SK-N-SH (cell line): ENCODE results near the gene SHISAL1. TPM values are rescaled to one million over a fixed set of nuclear protein-coding genes. Genes with fewer than 3 reads are reported as not detected.

Source experiments
- CTCF ChIA-PET: fragments of 300-600, 350-600 bp; formaldehyde crosslinking; extraction: SDS; loops from one replicate; lab custom pipeline; 2021; lab: Yijun Ruan, JAX
- POLR2A ChIA-PET: fragments of 350-600 bp; sonication (Branson Sonifier 250); formaldehyde crosslinking; extraction: SDS; loops from one replicate; lab custom pipeline; 2020; ENCODE audit warnings: antibody characterized with exemption, inconsistent platforms; lab: Yijun Ruan, JAX
- DNase-seq: peaks from one replicate; pipeline ENCODE4 v3.0.0; 2012
- H2AFZ ChIP-seq: fragments of 200-600 bp; sonication (generic); 2 replicates; pipeline ENCODE4 v1.8.1; 2016; ENCODE audit warnings: antibody characterized with exemption, mild to moderate bottlenecking, low read depth
- H3F3A ChIP-seq: fragments of 200-600 bp; sonication (generic); replicated peaks from 2 replicates; pipeline ENCODE3; 2016; ENCODE audit warnings: antibody characterized with exemption, mild to moderate bottlenecking; ENCODE audit not compliant: insufficient read depth
- H3K27ac ChIP-seq, 2 experiments: fragments of 200-500 bp in 1 of 2; fragments of 200-600 bp in 1 of 2; sonication (Bioruptor generic) in 1 of 2; sonication (generic), shearing (Covaris generic) in 1 of 2; 2 replicates each; pipeline versions ENCODE4 v1.5.1 to v1.6.1; 2014 to 2016; ENCODE audit warnings: low read depth in 2 of 2, inconsistent platforms in 1 of 2, low read length in 1 of 2, mild to moderate bottlenecking in 1 of 2, mixed read lengths in 1 of 2
- H3K27me3 ChIP-seq: fragments of 200-600 bp; sonication (generic), shearing (Covaris generic); 2 replicates; pipeline ENCODE4 v1.6.1; 2016; ENCODE audit warnings: mixed run types; ENCODE audit not compliant: insufficient read depth
- H3K36me3 ChIP-seq, 2 experiments: fragments of 200-500 bp in 1 of 2; fragments of 200-600 bp in 1 of 2; sonication (Bioruptor generic) in 1 of 2; sonication (generic) in 1 of 2; replicated peaks in 1 of 2; 2 replicates each; pipeline versions ENCODE3 to v1.5.1; 2014 to 2016; ENCODE audit warnings: low read length in 1 of 2, mild to moderate bottlenecking in 1 of 2; ENCODE audit not compliant: insufficient read depth in 2 of 2, control insufficient read depth in 1 of 2
- H3K4me1 ChIP-seq, 2 experiments: fragments of 200-500 bp in 1 of 2; fragments of 200-600 bp in 1 of 2; sonication (Bioruptor generic) in 1 of 2; sonication (generic), shearing (Covaris generic) in 1 of 2; 2 replicates each; pipeline versions ENCODE4 v1.5.1 to v1.6.1; 2014 to 2016; ENCODE audit warnings: low read depth in 1 of 2, low read length in 1 of 2, mixed run types in 1 of 2; ENCODE audit not compliant: insufficient read depth in 2 of 2, control insufficient read depth in 1 of 2
- H3K4me2 ChIP-seq: fragments of 200-600 bp; sonication (generic), shearing (Covaris generic); 2 replicates; pipeline ENCODE4 v1.6.1; 2017; ENCODE audit warnings: mixed run types
- H3K4me3 ChIP-seq, 2 experiments: fragments of 200-500 bp in 1 of 2; fragments of 200-600 bp in 1 of 2; sonication (Bioruptor generic) in 1 of 2; sonication (generic), shearing (Covaris generic) in 1 of 2; 2 replicates each; pipeline versions ENCODE4 v1.5.1 to v1.8.1; 2014 to 2016; ENCODE audit warnings: low read depth in 2 of 2, inconsistent platforms in 1 of 2, low read length in 1 of 2, mild to moderate bottlenecking in 1 of 2, mixed read lengths in 1 of 2, moderate library complexity in 1 of 2
- H3K79me2 ChIP-seq: fragments of 200-600 bp; sonication (generic); 2 replicates; pipeline ENCODE4 v1.8.1; 2017; ENCODE audit warnings: mild to moderate bottlenecking; ENCODE audit not compliant: insufficient read depth
- H3K9ac ChIP-seq: fragments of 200-600 bp; sonication (generic); 2 replicates; pipeline ENCODE4 v1.6.1; 2017; ENCODE audit warnings: mixed run types
- H3K9me2 ChIP-seq: fragments of 200-600 bp; sonication (generic); 2 replicates; pipeline ENCODE4 v1.6.1; 2017; ENCODE audit warnings: mixed run types
- H3K9me3 ChIP-seq: fragments of 200-600 bp; sonication (generic); 2 replicates; pipeline ENCODE4 v1.6.1; 2017; ENCODE audit warnings: mixed run types, mild to moderate bottlenecking, moderate library complexity
- H4K20me1 ChIP-seq: fragments of 200-600 bp; sonication (generic); 2 replicates; pipeline ENCODE4 v1.6.1; 2017; ENCODE audit warnings: mild to moderate bottlenecking, mixed run types; ENCODE audit not compliant: insufficient read depth
- CHD2 ChIP-seq: fragments of 150-350 bp; IDR thresholded peaks from 2 replicates; pipeline ENCODE4 v1.6.1; 2018; ENCODE audit warnings: low read length; ENCODE audit not compliant: partially characterized antibody
- ELF1 ChIP-seq: IDR thresholded peaks from 2 replicates; pipeline ENCODE4 v1.4.0; 2012
- EP300 ChIP-seq, 2 experiments: IDR thresholded peaks; 2 replicates each; pipeline versions ENCODE4 v1.4.0 to v1.6.1; 2012; ENCODE audit warnings: borderline replicate concordance in 1 of 2, low read depth in 1 of 2, low read length in 1 of 2
- FOXJ3 ChIP-seq: sonication (generic); formaldehyde crosslinking; IDR thresholded peaks from 2 replicates; pipeline ENCODE4 v1.5.1; 2020; ENCODE audit warnings: mild to moderate bottlenecking, missing genetic modification reagents
- JUND ChIP-seq: IDR thresholded peaks from 2 replicates; pipeline ENCODE4 v1.4.0; 2012
- MXI1 ChIP-seq: IDR thresholded peaks from 2 replicates; pipeline ENCODE4 v1.6.1; 2012; ENCODE audit warnings: mild to moderate bottlenecking, low read depth, low read length, improper control_type of control experiment
- NFIC ChIP-seq: IDR thresholded peaks from 2 replicates; pipeline ENCODE4 v1.4.0; 2012; ENCODE audit warnings: borderline replicate concordance
- NRF1 ChIP-seq: IDR thresholded peaks from 2 replicates; pipeline ENCODE4 v1.6.1; 2012; ENCODE audit warnings: low read depth, mild to moderate bottlenecking, low read length
- RCOR1 ChIP-seq: fragments of 150-350 bp; IDR thresholded peaks from 2 replicates; pipeline ENCODE4 v1.6.1; 2017; ENCODE audit warnings: antibody characterized with exemption, low read length
- TAF1 ChIP-seq: IDR thresholded peaks from 2 replicates; pipeline ENCODE4 v1.6.1; 2012; ENCODE audit warnings: low read depth, mild to moderate bottlenecking, low read length, moderate library complexity, borderline replicate concordance
- TCF12 ChIP-seq: IDR thresholded peaks from 2 replicates; pipeline ENCODE4 v1.4.0; 2012
- WGBS: methylation state at CpG from one replicate; pipeline ENCODE4 v1.1.6; 2017; ENCODE audit warnings: low lambda C conversion rate; 5-methylcytosine and 5-hydroxymethylcytosine counted together
- polyA plus RNA-seq, 3 experiments: library from polyadenylated mRNA; depleted of rRNA; stranded (reverse); fragments of >200 nt; gene quantifications; 2 replicates each; pipeline ENCODE4 v1.2.3, GENCODE V29; 2012
- TF ChIP-seq, protein P1 (sequence below): IDR thresholded peaks from 2 replicates; pipeline ENCODE4; 2012
- TF ChIP-seq, protein P2 (sequence below): fragments of 200-600 bp; sonication (generic); IDR thresholded peaks from 2 replicates; pipeline ENCODE4 v1.6.1; 2017; ENCODE audit warnings: antibody characterized with exemption, mild to moderate bottlenecking, moderate library complexity

The SHISAL1 gene
- polyA plus RNA-seq, 1 of the 3 experiments (the other 2 are of a cell fraction): 0.10 TPM

DNA sequence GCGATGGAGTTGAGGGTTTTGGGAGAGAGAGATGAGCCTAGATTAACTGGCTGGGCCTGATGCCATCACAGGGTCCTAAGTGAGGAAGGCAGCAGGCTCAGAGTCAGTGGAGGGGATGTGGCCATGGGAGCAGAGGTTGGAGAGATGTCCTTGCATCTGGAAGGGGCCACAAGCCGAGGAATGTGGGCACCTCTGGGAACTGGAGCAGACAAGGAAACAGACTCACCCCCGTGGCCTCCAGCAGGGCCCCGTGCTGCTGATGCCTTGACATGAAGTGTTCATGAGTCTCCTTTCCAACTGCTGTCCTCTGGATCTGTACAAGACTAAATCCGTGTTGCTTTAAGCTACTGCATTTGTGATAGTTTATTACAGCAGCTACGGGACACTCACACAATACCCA lies 49.2 kb downstream of the SHISAL1 start:
- Histone ChIP-seq H3K36me3 (no peaks in the 10 kb centered on the region), H3K4me3 (no peak overlapping the region), H3K79me2 (no peaks in the 10 kb centered on the region), H2AFZ (no peak overlapping the region), H3F3A (no peaks in the 10 kb centered on the region), H3K4me2 (no peak overlapping the region), H3K9me2 (no peaks in the 10 kb centered on the region), H3K27me3 (no peaks in the 10 kb centered on the region), H4K20me1 (no peaks in the 10 kb centered on the region), H3K27ac (no peak overlapping the region), H3K9me3 (no peaks in the 10 kb centered on the region), H3K9ac (no peak overlapping the region), H3K4me1 (peaks cover 0 to 17% of the 10 kb centered on the region in 2 experiments; a peak in 2 of 4 replicates)
- WGBS: 58% methylated on average over 6 of the region's 6 CpGs
- TF ChIP-seq NRF1 (no peak), ELF1 (no peak), TCF12 (no peak), JUND (no peak), RCOR1 (no peak), FOXJ3 (no peak), NFIC (no peak), EP300 (IDR thresholded peaks at IDR 0.05; ENCODE audit: borderline replicate concordance in 1 of 2, low read depth in 1 of 2, low read length in 1 of 2) (no peak), CHD2 (no peak), TAF1 (no peak), MXI1 (no peak)
- TF ChIP-seq, protein P1, sequence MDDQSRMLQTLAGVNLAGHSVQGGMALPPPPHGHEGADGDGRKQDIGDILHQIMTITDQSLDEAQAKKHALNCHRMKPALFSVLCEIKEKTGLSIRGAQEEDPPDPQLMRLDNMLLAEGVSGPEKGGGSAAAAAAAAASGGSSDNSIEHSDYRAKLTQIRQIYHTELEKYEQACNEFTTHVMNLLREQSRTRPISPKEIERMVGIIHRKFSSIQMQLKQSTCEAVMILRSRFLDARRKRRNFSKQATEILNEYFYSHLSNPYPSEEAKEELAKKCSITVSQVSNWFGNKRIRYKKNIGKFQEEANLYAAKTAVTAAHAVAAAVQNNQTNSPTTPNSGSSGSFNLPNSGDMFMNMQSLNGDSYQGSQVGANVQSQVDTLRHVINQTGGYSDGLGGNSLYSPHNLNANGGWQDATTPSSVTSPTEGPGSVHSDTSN: no peak
- TF ChIP-seq, protein P2, sequence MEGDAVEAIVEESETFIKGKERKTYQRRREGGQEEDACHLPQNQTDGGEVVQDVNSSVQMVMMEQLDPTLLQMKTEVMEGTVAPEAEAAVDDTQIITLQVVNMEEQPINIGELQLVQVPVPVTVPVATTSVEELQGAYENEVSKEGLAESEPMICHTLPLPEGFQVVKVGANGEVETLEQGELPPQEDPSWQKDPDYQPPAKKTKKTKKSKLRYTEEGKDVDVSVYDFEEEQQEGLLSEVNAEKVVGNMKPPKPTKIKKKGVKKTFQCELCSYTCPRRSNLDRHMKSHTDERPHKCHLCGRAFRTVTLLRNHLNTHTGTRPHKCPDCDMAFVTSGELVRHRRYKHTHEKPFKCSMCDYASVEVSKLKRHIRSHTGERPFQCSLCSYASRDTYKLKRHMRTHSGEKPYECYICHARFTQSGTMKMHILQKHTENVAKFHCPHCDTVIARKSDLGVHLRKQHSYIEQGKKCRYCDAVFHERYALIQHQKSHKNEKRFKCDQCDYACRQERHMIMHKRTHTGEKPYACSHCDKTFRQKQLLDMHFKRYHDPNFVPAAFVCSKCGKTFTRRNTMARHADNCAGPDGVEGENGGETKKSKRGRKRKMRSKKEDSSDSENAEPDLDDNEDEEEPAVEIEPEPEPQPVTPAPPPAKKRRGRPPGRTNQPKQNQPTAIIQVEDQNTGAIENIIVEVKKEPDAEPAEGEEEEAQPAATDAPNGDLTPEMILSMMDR: no peak
- ChIA-PET POLR2A (no interaction called here), CTCF (interaction anchor here (1.3 kb wide), 1 partner anchor 14 kb away, joined by 3 read pairs; no protein-coding TSS in a partner anchor)
- DNase-seq: no peak

DNA sequence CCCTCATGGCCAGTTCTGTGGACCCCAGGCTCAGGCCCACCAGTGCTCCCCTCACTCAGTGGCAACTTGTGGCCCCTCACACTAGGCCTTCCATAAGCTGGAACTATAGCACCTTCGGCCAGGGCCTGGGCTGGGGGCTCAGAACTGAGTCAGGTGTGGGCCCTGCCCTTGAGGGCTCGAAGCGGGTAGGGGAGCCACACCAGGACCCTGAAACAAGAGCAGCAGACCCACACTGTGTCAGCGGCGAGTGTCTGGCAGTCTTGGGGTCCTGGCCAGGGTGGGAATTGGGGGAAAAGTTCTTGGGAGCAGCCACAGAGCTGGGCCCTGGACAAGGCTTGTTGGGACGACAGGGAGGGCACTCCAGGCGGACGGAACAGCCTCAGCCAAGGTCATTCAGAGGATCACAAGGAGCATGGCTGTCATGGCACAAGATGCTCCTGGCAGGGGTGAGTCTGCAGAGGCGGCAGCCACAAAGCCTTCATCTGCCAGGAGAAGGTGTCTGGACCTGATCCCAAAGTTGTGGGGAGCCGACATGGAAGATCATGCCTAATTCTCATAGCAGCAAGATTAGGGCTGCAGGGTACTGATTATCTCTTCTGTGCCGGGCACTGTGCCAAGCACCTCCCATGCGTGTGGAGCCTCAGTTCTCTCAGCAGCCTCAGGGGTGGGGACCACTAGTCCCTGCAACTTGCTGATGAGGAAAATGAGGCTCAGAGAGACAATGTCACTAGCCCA lies 50.7 kb downstream of the SHISAL1 start:
- ChIA-PET POLR2A (no interaction called here), CTCF (interaction anchor here (0.9 to 1.0 kb wide), 4 partner anchors 22 to 180 kb away, joined by 3 read pairs; no protein-coding TSS in a partner anchor)
- peak overlapping the region in 1 of 2 experiments; percentile 71; a peak in 2 of 4 replicates for H3K27ac ChIP-seq
- peaks cover 0 to 20% of the 10 kb centered on the region in 2 experiments; a peak in 2 of 4 replicates for H3K4me1 ChIP-seq
- H3K4me2 ChIP-seq: no peak overlapping the region
- H3K27me3 ChIP-seq: no peaks in the 10 kb centered on the region
- H3K9ac ChIP-seq: no peak overlapping the region
- H3K4me3 ChIP-seq: no peak overlapping the region
- H3K9me2 ChIP-seq: no peaks in the 10 kb centered on the region
- TF ChIP-seq MXI1: peak; percentile 35; the same call in 1 of the 2 replicates
- TF ChIP-seq RCOR1: peak; percentile 42; the same call in 1 of the 2 replicates
- no peak for TF ChIP-seq TCF12
- H4K20me1 ChIP-seq: no peaks in the 10 kb centered on the region
- H2AFZ ChIP-seq: no peak overlapping the region
- H3K79me2 ChIP-seq: no peaks in the 10 kb centered on the region
- no peaks in the 10 kb centered on the region for H3F3A ChIP-seq
- peak; percentile 78 for DNase-seq
- H3K9me3 ChIP-seq: no peaks in the 10 kb centered on the region
- H3K36me3 ChIP-seq: no peaks in the 10 kb centered on the region
- WGBS: 59% methylated on average over 11 of the region's 12 CpGs
